22Rv1 (cell line): ENCODE measurements around the gene SLC25A28.

ENCODE experiments used
- H3K27ac ChIP-seq: fragments of 450-650 bp; 2 replicates; pipeline ENCODE4 v1.5.1; 2017
- CTCF ChIP-seq: fragments of 450-650 bp; IDR thresholded peaks from 2 replicates; pipeline ENCODE4 v1.5.1; 2017; ENCODE audit warnings: mild to moderate bottlenecking
- ZFX ChIP-seq: fragments of 450-650 bp; IDR thresholded peaks from 2 replicates; pipeline ENCODE4 v1.6.1; 2017; ENCODE audit warnings: antibody characterized with exemption, borderline replicate concordance

The SLC25A28 gene

GRCh38 chr10:99659031-99659867 is 39.0 kb upstream of the SLC25A28 start, which contains the start of gene ENTPD7:
ENTPD7 (plus strand) TSS chr10:99659509; CDS start chr10:99659957, 448 bp downstream.
- H3K27ac ChIP-seq: peak within 1 kb of the TSS; percentile 58

GRCh38 chr10:99658622-99659030 is 38.4 kb upstream of the SLC25A28 start:
- TF ChIP-seq ZFX (no peak), CTCF (no peak)
- peak overlapping the region; percentile 58 for H3K27ac ChIP-seq

More at GRCh38 chr10:99659031-99659867, 39.0 kb upstream of the SLC25A28 start, which contains the start of gene ENTPD7:
- TF ChIP-seq CTCF (no peak; the same call in 1 of the 2 replicates), ZFX (no peak)

- TF ChIP-seq CTCF (no peak), ZFX (no peak)
- no peak overlapping the region for H3K27ac ChIP-seq
These were observed 36.2 kb upstream of the SLC25A28 start for GRCh38 chr10:99656199-99657064.

- TF ChIP-seq ZFX (no peak), CTCF (no peak)
- H3K27ac ChIP-seq: no peak overlapping the region
These were observed 34.3 kb upstream of the SLC25A28 start for GRCh38 chr10:99654390-99655175.

- TF ChIP-seq ZFX (no peak), CTCF (no peak)
- no peak overlapping the region for H3K27ac ChIP-seq
These were observed 32.7 kb upstream of the SLC25A28 start for GRCh38 chr10:99652800-99653390.

- no peak overlapping the region for H3K27ac ChIP-seq
- TF ChIP-seq ZFX (no peak), CTCF (no peak)
These were observed 28.5 kb upstream of the SLC25A28 start for GRCh38 chr10:99648717-99649116.
